Measurements from ENCODE around the gene CA5A.

CA5A gene

DNA sequence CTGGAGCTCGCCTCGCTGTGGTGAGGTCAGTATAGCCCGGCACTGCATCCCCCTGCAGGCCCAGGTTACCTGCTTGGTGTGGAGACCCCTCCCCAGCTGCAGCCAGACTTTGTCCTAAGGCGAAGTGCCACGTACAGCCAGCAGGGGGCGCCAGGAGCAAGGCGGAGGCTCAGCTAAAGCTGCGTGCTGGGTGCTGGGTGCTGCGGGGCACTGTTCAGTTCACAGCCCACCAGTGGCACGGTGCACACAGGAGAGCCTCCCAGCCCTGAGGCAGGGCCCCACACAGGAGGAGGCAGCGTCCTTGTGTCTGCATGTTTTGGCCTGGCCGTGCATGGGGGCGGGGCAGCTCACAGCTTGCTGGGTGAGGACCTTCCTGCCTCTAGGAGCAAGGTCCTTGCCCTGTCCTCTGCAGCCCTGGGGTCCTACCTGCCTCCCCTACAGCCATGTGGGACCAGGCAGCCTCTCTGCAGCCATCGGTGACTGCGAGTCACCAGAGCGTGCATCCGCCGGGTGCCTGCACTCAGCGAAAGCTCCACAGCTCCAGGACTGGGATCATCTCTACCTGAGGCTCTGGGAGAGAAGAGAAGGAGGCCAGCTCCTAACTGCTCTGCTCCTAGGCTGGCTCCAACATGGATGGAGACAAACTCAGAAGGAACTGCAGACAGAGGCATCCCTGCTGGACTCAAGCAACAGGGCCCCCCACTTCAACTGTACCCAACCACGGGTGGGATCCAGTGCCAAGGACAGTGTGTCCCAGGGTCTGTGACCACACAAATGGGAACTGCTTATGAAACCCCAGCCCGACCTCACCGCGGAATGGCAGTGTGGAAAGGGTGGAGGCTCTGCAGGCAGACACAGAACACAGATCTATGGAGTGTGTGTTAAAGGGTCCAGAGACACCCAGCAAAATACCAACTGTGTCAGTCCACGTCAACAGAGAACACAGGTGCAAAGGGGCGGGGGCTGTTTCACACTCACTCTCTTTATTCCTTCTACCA is 86.0 kb downstream of the CA5A start:
- peak; percentile 76 for DNase-seq (ENCODE audit: low read depth, low spot score)

DNA sequence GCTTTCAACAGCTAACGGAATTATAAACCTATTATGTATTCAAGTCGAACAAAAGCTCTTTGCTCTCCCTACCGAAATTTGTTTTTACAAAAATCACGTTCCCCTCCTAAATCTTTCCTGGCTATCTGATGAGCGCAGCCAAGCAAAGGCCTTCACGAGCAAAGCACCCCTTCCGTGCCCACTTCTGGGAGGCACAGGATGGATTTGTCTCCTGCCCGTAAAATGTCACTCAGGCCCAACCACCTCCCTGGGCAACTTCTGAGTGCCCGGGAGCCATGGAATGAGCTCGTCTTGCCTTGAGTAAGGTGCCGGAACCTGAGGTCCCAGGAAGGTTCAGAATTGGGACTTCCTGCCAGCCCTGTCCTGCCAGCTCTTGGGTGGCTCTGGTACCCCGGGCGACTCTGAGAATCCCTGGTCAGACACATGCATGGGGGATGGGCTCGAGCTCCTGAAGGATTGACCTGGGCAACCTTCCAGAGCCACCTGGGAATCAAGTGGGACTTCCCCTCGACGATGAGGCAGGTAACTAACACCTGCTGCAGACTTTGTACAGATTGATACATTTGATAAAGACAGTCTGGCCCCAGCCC is 86.8 kb downstream of the CA5A start:
- no peak for DNase-seq (ENCODE audit: low read depth, low spot score)

DNA sequence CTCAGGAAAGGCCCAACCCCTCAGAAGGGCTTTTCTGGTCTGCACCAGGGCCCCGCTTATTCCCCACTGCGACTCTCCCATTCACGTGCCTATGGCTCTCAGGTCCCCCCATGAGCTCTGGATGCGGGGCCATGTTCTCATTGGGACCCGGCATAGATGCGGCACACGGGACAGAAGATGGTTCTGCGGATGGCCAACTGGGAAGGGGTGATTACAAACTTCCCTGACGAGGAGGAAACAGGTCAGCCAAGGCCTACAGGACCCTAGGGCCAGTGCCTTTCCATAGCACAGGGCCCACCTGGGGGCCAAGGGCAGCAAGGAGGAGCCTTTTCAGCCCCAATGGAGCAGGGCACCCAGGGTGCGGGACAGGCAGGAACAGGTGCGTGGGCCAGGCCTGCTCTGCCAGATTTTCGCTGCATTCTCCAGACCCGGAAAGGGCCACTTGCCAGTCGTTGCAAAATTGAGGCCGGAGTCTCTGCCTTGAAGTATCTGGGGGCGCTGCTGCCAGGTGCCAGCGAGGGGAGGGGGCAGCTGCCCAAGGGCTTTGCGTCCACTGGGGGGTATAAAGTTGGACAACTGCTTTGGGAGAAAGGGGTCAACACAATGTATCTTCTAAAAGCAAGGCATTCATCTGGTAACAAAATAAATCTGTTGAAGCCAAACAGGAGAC is 87.5 kb downstream of the CA5A start:
- no peak for DNase-seq (ENCODE audit: low read depth, low spot score)

DNA sequence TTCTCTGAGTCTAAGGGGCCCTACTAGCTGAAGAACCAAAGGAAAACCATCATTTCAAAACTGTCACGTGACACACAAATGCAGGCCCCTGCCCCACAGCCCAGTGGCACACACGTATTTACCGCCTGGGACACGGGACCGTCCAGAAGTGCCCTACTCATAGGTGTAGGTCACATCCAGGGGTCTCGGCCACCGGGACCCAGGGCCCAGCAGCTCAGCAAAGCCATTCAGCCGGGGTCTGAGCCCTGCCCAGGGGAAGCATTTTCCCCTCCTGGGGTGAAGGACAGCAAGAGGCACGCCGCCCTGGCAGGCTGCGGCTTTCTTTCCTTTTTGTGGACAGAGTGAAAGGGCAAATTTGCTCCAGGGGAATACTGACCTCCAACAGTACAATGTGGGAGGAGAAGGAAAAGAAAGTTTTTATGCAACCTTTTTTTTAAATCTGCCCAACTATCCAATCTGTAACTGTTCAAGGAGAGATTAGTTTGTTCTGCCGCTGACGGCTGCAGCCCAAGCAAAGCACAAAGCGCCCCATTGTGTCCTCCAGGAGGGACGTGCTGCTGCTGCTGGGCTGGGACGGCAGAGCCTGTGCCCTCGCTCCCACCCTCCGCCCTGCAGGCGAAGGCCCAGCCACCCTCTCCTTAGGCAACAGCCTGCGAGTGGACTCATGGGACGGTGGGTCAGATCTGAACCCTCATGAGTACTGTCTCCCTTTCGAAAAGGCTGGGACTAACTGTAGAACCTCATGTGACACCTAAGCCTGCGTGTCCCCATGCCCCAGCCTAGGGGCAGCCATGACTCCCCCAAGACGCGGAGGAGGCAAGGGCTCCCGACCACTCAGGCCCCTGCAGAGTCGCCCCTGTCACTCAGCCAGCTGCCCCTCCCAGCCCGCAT is 88.3 kb downstream of the CA5A start:
- DNase-seq (ENCODE audit: low read depth, low spot score) = peak; percentile 46

GRCh38 chr16:87847467-87847784 is 88.9 kb downstream of the CA5A start:
- DNase-seq (ENCODE audit: low read depth, low spot score) = no peak

DNA sequence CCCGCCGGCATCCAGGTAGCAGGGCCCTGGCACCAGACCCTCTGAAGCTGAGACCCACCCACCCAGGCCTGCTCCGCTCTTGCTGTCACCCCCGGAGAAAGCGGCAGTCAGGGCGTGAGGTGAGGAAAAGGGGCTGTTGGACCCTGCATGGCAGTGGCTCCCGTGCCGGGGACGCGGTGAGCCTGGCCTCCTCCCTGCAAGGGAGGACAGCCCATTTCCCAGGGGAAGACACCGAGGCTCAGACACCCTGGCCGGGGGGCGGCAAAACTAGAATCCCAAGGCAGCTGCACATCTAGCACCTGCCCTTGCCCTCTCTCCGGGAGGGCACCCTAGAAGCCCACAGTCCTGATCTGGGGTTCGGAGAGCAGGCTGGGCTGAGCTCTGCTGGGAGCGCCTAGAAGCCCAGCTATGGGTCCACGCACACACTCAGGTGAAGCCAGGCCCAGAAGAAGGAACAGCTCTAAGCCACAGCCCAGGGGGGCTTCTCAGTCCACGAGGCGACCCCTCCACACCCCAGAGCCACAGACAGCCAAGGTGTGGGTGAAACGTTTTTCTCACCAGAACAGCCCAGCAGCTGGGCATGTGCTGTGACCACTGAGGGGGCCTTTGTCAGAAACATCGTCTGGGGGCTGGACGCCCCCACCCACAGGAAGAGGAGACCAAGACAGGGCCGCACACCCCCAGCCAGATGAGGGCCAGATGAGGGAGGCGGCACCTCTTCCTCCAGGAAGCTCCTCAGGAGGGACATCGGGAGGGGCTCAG is 89.4 kb downstream of the CA5A start:
- DNase-seq (ENCODE audit: low read depth, low spot score) = no peak

- no peak for DNase-seq (ENCODE audit: low read depth, low spot score)
Observed at GRCh38 chr16:87845807-87846619, 90.3 kb downstream of the CA5A start.

- no peak for DNase-seq (ENCODE audit: low read depth, low spot score)
Observed at GRCh38 chr16:87845213-87845612, 91.1 kb downstream of the CA5A start.

DNA sequence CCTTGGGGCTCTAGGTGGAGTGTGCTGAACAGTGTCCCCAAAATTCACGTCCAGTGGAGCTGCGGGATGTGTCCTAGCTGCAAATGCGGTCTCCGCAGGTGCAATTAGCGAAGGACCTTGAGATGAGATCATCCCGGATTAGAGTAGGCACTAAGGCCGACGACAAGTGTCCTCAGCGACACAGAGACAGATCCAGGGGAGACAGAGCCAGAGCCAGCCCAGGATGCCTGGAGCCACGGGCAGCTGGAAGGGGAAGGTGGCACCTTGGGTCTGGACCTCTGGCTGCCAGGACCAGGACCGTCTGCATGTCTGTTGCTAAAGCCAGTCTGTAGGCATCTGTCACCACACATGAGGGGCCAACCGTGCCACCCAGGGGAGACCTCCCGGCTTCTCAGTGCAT is 91.5 kb downstream of the CA5A start:
- DNase-seq (ENCODE audit: low read depth, low spot score) = no peak

DNA sequence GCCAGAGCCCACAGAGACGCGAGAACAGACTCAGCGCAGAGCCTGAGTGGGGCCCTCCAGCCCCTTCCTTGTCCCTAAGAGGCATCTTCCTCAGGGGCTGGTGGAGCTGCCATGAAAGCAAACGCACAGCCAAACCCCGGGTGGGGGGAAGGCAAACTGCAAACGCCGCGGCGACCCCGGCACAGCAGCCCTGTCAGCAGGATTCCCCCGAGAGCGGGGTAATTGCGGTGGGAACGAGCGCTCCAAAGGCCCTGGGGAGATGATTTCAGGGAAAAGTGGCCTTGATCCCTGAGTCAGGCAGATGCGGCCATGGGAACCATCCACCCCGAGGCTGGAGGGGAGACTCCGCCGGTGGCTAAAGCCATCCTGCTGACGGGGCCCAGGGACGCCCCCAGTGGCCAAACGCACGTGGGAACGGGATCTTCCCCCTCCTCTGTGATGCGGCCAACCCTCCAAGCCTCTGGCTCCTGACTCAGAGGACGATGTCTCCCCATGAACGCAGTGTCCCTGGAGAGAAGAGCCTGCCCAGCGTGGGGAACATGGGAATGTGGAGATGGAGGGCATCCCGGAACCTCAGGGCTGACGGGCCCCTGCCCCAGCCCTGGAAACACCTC is 92.1 kb downstream of the CA5A start:
- DNase-seq (ENCODE audit: low read depth, low spot score) = no peak

DNA sequence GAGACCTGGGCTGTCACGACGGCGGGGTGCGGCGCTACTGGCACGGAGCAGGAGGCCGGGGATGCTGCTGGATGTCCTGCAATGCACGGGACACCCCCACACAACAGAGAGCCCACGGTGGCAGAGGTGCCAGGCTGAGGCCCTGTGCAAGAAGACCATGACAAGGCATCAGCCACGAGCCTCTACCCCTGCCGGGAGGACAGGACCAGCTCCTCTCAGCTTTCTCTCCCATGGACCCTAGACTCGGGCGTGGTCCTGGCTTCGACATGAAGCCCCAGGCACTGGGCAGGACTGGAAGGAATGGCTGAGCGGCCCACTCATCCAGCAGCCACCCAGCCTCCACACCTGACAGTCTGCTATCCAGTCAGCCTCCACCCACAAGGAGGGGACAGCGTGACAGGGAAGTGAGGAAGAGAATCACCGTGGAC is 92.6 kb downstream of the CA5A start:
- DNase-seq (ENCODE audit: low read depth, low spot score) = no peak

- no peak for DNase-seq (ENCODE audit: low read depth, low spot score)
Observed at GRCh38 chr16:87842209-87842869, 94.0 kb downstream of the CA5A start.

GRCh38 chr16:87841340-87842208 is 94.8 kb downstream of the CA5A start:
- no peak for DNase-seq (ENCODE audit: low read depth, low spot score)

- DNase-seq (ENCODE audit: low read depth, low spot score) = no peak
Observed at GRCh38 chr16:87840271-87840978, 95.9 kb downstream of the CA5A start.

GRCh38 chr16:87839542-87840270 is 96.6 kb downstream of the CA5A start:
- DNase-seq (ENCODE audit: low read depth, low spot score) = no peak

DNA sequence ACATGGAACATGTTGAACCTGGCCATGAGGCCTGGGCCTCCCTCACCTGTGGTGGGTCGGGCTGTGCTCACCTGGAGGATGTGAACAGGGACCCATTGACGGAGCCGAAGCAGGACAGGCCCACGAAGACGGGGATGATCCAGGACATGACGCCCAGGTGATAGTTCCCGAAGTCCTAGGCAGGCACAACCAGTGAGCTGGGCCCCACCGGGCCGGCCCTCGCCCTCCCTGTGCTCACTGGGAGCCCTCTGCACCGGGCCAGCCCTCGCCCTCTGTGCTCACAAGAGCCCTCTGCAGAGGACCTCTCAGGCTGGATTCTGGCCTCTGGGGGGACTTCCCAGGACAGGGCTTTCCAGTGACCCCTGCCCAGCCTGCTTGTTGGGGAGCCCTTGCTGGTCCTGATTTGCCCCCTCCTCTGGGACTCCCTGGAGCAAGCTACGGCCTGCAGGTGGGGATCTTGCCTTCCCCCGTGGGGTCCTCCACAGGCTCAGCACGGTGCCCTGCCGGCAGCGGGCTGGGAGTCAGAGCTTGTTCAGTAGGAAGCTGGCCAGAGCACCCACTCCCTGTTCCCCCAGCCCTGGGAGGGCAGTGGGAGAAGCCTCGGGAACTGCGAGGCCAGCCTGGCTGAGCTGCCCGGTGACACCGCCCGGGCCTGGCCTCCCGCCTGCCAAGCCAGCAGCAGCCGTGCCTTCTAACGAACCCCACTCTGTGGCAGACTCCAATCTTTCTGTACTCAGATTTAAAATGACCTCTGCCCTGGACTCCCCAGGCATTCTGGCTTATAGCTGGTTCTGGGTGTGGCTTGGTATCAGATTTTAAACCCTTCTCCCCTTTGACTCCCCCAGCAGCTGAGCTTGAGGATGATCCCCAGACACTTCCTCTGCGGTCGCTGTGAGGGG is 97.4 kb downstream of the CA5A start:
- DNase-seq (ENCODE audit: low read depth, low spot score) = no peak

All from astrocyte of the hippocampus (primary cell).